Measurements from ENCODE around the gene LRRC2. TPM values are rescaled to one million over a fixed set of nuclear protein-coding genes. Genes with fewer than 3 reads are reported as not detected.

LRRC2 gene
- total and polyA plus RNA-seq, 9 of the 15 experiments (the other 6 are each of a cell fraction or from before 2014, with no cell fraction given): 0.01 to 0.04 (median 0.03) TPM; not detected in 5

GRCh38 chr3:46612324-46612723, 46.2 kb upstream of the LRRC2 start, which contains the start of gene FAM240A (continued):
- TF ChIP-seq COPS2 (conservative IDR thresholded peaks at IDR 0.05) (no peak), JUNB (CRISPR knock-in tag; conservative IDR thresholded peaks at IDR 0.05) (no peak), SAFB (IDR thresholded peaks at IDR 0.05; ENCODE audit: borderline replicate concordance, low read depth, low read length) (no peak), MCM2 (IDR thresholded peaks at IDR 0.05; ENCODE audit: low read depth) (no peak), NCOA4 (IDR thresholded peaks at IDR 0.05; ENCODE audit: partially characterized antibody) (no peak), RBM22 (IDR thresholded peaks at IDR 0.05; ENCODE audit: low read depth, low read length, poor library complexity, severe bottlenecking) (no peak), PTBP1 (IDR thresholded peaks at IDR 0.05; ENCODE audit: low read depth, low read length) (no peak), ZBTB49 (CRISPR knock-in tag; IDR thresholded peaks at IDR 0.05; ENCODE audit: borderline replicate concordance) (no peak), HMGN3 (IDR thresholded peaks at IDR 0.05; ENCODE audit: borderline replicate concordance, extremely low read depth, insufficient read length, low read depth, low read length) (no peak)
